ENCODE results near the gene ARHGAP23. TPM values are rescaled to one million over a fixed set of nuclear protein-coding genes. Genes with fewer than 3 reads are reported as not detected.
"Not testable (repeated sequence)": the region's sequence is repeated elsewhere in the genome, so short reads cannot be mapped to it uniquely, and the experiment has no call there.

ARHGAP23 gene
- total RNA-seq, 1 experiment from 2014 or later = 97.9 TPM

- H3K23ac ChIP-seq (ENCODE audit: insufficient read length, low read depth, low read length); H3K4ac ChIP-seq (ENCODE audit: low read depth, low read length); H4K5ac ChIP-seq (ENCODE audit: insufficient read length, low read depth, low read length); H2AK5ac ChIP-seq (ENCODE audit: insufficient read length, low read length); H3K4me1 ChIP-seq (ENCODE audit: insufficient read depth, low read length); H4K20me1 ChIP-seq (ENCODE audit: control insufficient read depth, insufficient read depth, insufficient read length); H3K14ac ChIP-seq (ENCODE audit: insufficient read depth, low read length); H3K27me3 Mint-ChIP-seq (ENCODE audit: low read depth); H2AFZ ChIP-seq (ENCODE audit: low read length); H3K4me2 ChIP-seq (ENCODE audit: insufficient read depth, insufficient read length, low read length); H3K18ac ChIP-seq (ENCODE audit: insufficient read length, low read depth, low read length); H2BK12ac ChIP-seq (ENCODE audit: insufficient read length, low read depth, low read length); H3T11ph ChIP-seq (ENCODE audit: low read length); H3K23me2 ChIP-seq (ENCODE audit: insufficient read length, low read depth, low read length, poor library complexity, severe bottlenecking); H2BK120ac ChIP-seq (ENCODE audit: low read depth, low read length, poor library complexity, severe bottlenecking); H3K4me3 Mint-ChIP-seq; H2BK20ac ChIP-seq (ENCODE audit: low read depth, low read length, poor library complexity, severe bottlenecking); H3K27me3 ChIP-seq (ENCODE audit: insufficient read depth, low read length); H2BK15ac ChIP-seq (ENCODE audit: low read depth, low read length); H2BK5ac ChIP-seq (ENCODE audit: insufficient read length, low read length); H4K8ac ChIP-seq (replicated peaks; ENCODE audit: insufficient read length, low read depth, low read length); H3K79me2 ChIP-seq (ENCODE audit: insufficient read depth, low read length); H3K27ac ChIP-seq (ENCODE audit: insufficient read length, low read depth, low read length); H3K56ac ChIP-seq (ENCODE audit: insufficient read length, low read depth, low read length); H3K9me3 Mint-ChIP-seq; H3K79me1 ChIP-seq (ENCODE audit: insufficient read depth, low read depth, low read length, poor library complexity, severe bottlenecking); H4K91ac ChIP-seq (ENCODE audit: insufficient read length, low read depth, low read length); H3K9me3 ChIP-seq (ENCODE audit: control insufficient read depth, low read depth, low read length); H3K9ac ChIP-seq (ENCODE audit: extremely low read depth, insufficient read length, low read length): not testable (repeated sequence)
- Mint-ChIP-seq H3K27ac (peak overlapping the region in 2 of 3 experiments; percentile 66 to 76; a peak in 5 of 7 replicates), H3K4me1 (peaks cover 17 to 18% of the 10 kb centered on the region in 2 experiments), H3K36me3 (ENCODE audit: insufficient read depth in 1 of 3, low read depth in 3 of 3) (peaks cover 30 to 63% (median 40%) of the 10 kb centered on the region in 3 experiments)
- DNase-seq = peak; percentile 81
- TF ChIP-seq CTCF (conservative IDR thresholded peaks at IDR 0.05) = peak; percentile 84
- WGBS (ENCODE audit: extremely low coverage, insufficient read length, low lambda C conversion rate) = no CpG with 5 or more reads among the region's 21 CpGs
Observed at GRCh38 chr17:38484242-38485145, 56.2 kb downstream of the ARHGAP23 start.
